ENCODE measurements around the gene PRKCH. TPM values are rescaled to one million over a fixed set of nuclear protein-coding genes. Genes with fewer than 3 reads are reported as not detected.

Gene PRKCH
- total and polyA plus RNA-seq, 2 experiments from 2014 or later: 2.4 to 3.5 TPM

DNA sequence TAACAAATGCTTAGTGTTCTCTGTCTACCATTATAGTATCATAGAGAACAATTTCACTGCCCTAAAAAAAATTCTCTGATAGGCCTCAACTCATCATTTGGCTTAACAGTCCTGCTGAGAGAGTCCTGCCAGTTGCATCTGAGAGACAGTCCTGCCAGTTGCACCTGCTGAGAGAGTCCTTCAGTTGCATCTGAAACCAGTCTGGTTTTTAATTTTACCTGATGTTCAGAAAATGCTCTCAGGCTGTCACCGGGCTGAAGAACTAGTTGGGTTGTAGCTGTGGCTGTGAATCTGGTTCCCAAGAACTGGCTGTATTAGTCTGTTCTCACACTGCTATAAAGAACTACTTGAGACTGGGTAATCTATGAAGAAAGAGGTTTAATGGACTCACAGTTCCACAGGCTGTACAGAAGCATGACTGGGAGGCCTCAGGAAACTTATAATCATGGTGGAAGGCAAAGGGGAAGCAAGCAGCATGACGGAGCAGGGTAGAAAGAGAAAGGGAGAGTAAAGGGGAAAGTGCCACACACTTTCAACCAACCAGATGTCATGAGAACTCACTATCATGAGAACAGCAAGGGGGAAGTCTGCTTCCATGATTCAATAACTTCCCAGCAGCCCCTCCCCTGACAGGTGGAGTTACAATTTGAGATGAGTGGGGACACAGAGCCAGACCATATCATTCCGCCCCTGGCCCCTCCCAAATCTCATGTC is 51.6 kb downstream of the PRKCH start:
- Histone ChIP-seq H3K4me1 (ENCODE audit: insufficient read depth) (no peaks in the 10 kb centered on the region), H3K9me3 (ENCODE audit: low read depth) (no peaks in the 10 kb centered on the region), H2AFZ (no peak overlapping the region), H4K20me1 (ENCODE audit: insufficient read depth) (no peaks in the 10 kb centered on the region), H3K27me3 (replicated peaks; ENCODE audit: insufficient read depth) (no peaks in the 10 kb centered on the region), H3K27ac (no peak overlapping the region), H3K36me3 (ENCODE audit: low read depth) (no peaks in the 10 kb centered on the region), H3F3A (ENCODE audit: insufficient read depth) (no peaks in the 10 kb centered on the region), H3K4me2 (ENCODE audit: unreplicated experiment) (no peak overlapping the region), H3K79me2 (ENCODE audit: insufficient read depth) (no peaks in the 10 kb centered on the region), H3K9me2 (ENCODE audit: insufficient read depth) (no peaks in the 10 kb centered on the region), H3K9ac (no peak overlapping the region), H3K4me3 (no peak overlapping the region)
- in situ Hi-C loops (cut with MboI): no loop called here
- 49 to 53% methylated on average over 3 of the region's 3 CpGs for WGBS, 2 experiments (ENCODE audit: low coverage in 1 of 2, low lambda C conversion rate in 2 of 2, missing lambda C conversion rate in 2 of 2)
- TF ChIP-seq EZH2phosphoT487 (IDR thresholded peaks at IDR 0.05; ENCODE audit: insufficient read depth, low read depth) (no peak), EZH2 (IDR thresholded peaks at IDR 0.05; ENCODE audit: insufficient read depth, poor library complexity, severe bottlenecking) (no peak)
- no peak for DNase-seq

DNA sequence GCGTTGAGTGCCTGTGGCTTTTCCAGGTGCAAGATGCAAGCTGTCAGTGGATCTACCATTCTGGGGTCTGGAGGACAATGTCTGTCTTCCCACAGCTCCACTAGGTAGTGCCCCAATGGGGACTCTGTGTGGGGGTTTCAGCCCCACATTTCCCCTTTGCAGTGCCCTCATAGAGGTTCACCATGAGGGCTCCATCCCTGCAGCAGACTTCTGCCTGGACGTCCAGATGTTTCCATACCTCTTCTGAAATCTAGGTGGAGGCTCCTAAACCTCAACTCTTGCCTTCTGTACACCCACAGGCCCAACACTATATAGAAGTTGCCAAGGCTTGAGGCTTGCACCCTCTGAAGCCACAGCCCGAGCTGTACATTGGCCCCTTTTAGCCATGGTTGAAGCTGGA is 52.9 kb downstream of the PRKCH start:
- no peak overlapping the region for H3K4me3 ChIP-seq
- in situ Hi-C loops (cut with MboI): no loop called here
- H3K9me2 ChIP-seq (ENCODE audit: insufficient read depth): no peaks in the 10 kb centered on the region
- H2AFZ ChIP-seq: no peak overlapping the region
- TF ChIP-seq EZH2phosphoT487 (IDR thresholded peaks at IDR 0.05; ENCODE audit: insufficient read depth, low read depth) (no peak), EZH2 (IDR thresholded peaks at IDR 0.05; ENCODE audit: insufficient read depth, poor library complexity, severe bottlenecking) (no peak)
- H3K79me2 ChIP-seq (ENCODE audit: insufficient read depth): no peaks in the 10 kb centered on the region
- H3K4me1 ChIP-seq (ENCODE audit: insufficient read depth): no peaks in the 10 kb centered on the region
- no peak overlapping the region for H3K9ac ChIP-seq
- no peak for DNase-seq
- 36 to 40% methylated on average over 3 of the region's 3 CpGs for WGBS, 2 experiments (ENCODE audit: low coverage in 1 of 2, low lambda C conversion rate in 2 of 2, missing lambda C conversion rate in 2 of 2)
- H3K4me2 ChIP-seq (ENCODE audit: unreplicated experiment): no peak overlapping the region
- H3K36me3 ChIP-seq (ENCODE audit: low read depth): no peaks in the 10 kb centered on the region
- H3F3A ChIP-seq (ENCODE audit: insufficient read depth): no peaks in the 10 kb centered on the region
- H3K9me3 ChIP-seq (ENCODE audit: low read depth): no peaks in the 10 kb centered on the region
- no peaks in the 10 kb centered on the region for H4K20me1 ChIP-seq (ENCODE audit: insufficient read depth)
- no peaks in the 10 kb centered on the region; the same call in 1 of the 2 replicates for H3K27me3 ChIP-seq (replicated peaks; ENCODE audit: insufficient read depth)
- H3K27ac ChIP-seq: no peak overlapping the region

- Histone ChIP-seq H3F3A (ENCODE audit: insufficient read depth) (no peaks in the 10 kb centered on the region), H3K9me2 (ENCODE audit: insufficient read depth) (no peaks in the 10 kb centered on the region), H3K9me3 (ENCODE audit: low read depth) (no peaks in the 10 kb centered on the region), H3K79me2 (ENCODE audit: insufficient read depth) (no peaks in the 10 kb centered on the region), H3K27me3 (replicated peaks; ENCODE audit: insufficient read depth) (peaks cover 4% of the 10 kb centered on the region; the same call in 1 of the 2 replicates), H4K20me1 (ENCODE audit: insufficient read depth) (no peaks in the 10 kb centered on the region), H3K4me2 (ENCODE audit: unreplicated experiment) (no peak overlapping the region), H3K36me3 (ENCODE audit: low read depth) (no peaks in the 10 kb centered on the region), H3K27ac (no peak overlapping the region), H3K4me3 (no peak overlapping the region), H3K4me1 (ENCODE audit: insufficient read depth) (no peaks in the 10 kb centered on the region), H2AFZ (no peak overlapping the region), H3K9ac (no peak overlapping the region)
- DNase-seq: no peak
- in situ Hi-C loops (cut with MboI): no loop called here
- WGBS, 2 experiments (ENCODE audit: low coverage in 1 of 2, low lambda C conversion rate in 2 of 2, missing lambda C conversion rate in 2 of 2): 31 to 40% methylated on average over 3 of the region's 3 CpGs
- TF ChIP-seq EZH2phosphoT487 (IDR thresholded peaks at IDR 0.05; ENCODE audit: insufficient read depth, low read depth) (no peak), EZH2 (IDR thresholded peaks at IDR 0.05; ENCODE audit: insufficient read depth, poor library complexity, severe bottlenecking) (no peak)
These were observed 53.8 kb downstream of the PRKCH start for GRCh38 chr14:61375218-61375617.

DNA sequence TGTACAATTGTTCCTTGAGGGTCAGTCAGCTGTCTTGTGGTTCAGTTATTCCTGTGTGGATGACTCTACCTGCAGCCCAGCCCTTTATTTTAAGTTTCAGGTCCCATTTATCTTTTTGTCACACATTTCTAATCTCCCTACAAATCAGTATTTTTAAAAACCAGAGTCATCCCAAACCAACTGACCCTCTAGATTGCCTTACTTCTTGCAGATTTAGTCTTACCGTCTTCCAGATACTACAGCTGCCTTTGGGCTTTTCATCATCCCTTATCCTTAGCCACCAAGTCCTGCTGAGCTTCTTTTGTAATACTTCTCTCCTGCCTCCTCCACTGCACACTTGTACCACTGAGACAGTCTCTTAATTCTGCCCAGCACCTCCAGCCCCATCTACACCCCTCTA is 54.9 kb downstream of the PRKCH start:
- peaks cover 14% of the 10 kb centered on the region for H3K27me3 ChIP-seq (replicated peaks; ENCODE audit: insufficient read depth)
- H3K9me2 ChIP-seq (ENCODE audit: insufficient read depth): no peaks in the 10 kb centered on the region
- H3K9ac ChIP-seq: no peak overlapping the region
- H3K36me3 ChIP-seq (ENCODE audit: low read depth): no peaks in the 10 kb centered on the region
- in situ Hi-C loops (cut with MboI): no loop called here
- H3K4me2 ChIP-seq (ENCODE audit: unreplicated experiment): no peak overlapping the region
- H2AFZ ChIP-seq: no peak overlapping the region
- WGBS, 2 experiments (ENCODE audit: low coverage in 1 of 2, low lambda C conversion rate in 2 of 2, missing lambda C conversion rate in 2 of 2): 54 to 60% methylated on average over 1 of the region's 1 CpG
- H3K79me2 ChIP-seq (ENCODE audit: insufficient read depth): no peaks in the 10 kb centered on the region
- no peaks in the 10 kb centered on the region for H3K9me3 ChIP-seq (ENCODE audit: low read depth)
- no peak for DNase-seq
- H3K4me1 ChIP-seq (ENCODE audit: insufficient read depth): no peaks in the 10 kb centered on the region
- H3K4me3 ChIP-seq: no peak overlapping the region
- H3K27ac ChIP-seq: no peak overlapping the region
- no peaks in the 10 kb centered on the region for H3F3A ChIP-seq (ENCODE audit: insufficient read depth)
- H4K20me1 ChIP-seq (ENCODE audit: insufficient read depth): no peaks in the 10 kb centered on the region
- no peak for TF ChIP-seq EZH2 (IDR thresholded peaks at IDR 0.05; ENCODE audit: insufficient read depth, poor library complexity, severe bottlenecking)
- TF ChIP-seq EZH2phosphoT487 (IDR thresholded peaks at IDR 0.05; ENCODE audit: insufficient read depth, low read depth): no peak

Measured in GM23248 (cell line).